A673 (cell line): ENCODE measurements around the gene SCG5.

Source experiments
- EZH2 ChIP-seq: fragments of 200-600 bp; sonication (generic); IDR thresholded peaks from 2 replicates; pipeline ENCODE4 v1.6.1; 2017; ENCODE audit warnings: borderline replicate concordance, low read depth, mild to moderate bottlenecking, mixed read lengths, antibody characterized with exemption, low read length; ENCODE audit not compliant: poor library complexity, severe bottlenecking
- TF ChIP-seq, protein P1 (sequence below): fragments of 300-800, 200-600 bp; sonication (generic); conservative IDR thresholded peaks from 2 replicates; pipeline ENCODE4 v1.5.1; 2017; ENCODE audit warnings: low read depth, mild to moderate bottlenecking, antibody characterized with exemption, low read length, moderate library complexity, mixed read lengths

DNA sequence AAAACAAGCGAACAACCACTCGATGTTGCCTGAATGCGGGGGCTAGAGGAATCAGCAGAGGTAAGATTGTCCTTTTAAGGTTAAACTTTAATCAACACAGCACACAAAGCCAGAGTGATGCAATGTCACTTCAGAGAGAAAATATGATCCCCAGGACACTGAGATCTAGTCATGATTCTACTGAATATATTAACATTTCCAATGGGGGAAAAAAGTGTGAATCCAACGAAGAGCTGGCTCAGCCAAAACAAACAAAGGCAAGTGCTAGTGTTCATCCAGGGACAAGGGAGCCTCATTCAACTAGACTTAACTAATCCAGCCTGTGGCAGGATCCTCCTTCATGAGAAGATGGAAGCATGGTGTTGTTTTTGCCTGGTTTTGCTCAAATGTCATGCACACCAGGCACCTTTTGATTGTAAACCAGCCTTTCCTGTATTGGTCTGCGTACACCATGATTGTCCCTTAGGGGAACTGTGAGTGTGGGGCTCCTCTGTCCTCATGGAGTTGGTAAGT, 35.8 kb downstream of the SCG5 start:
- no peak for TF ChIP-seq EZH2
- TF ChIP-seq, protein P1, sequence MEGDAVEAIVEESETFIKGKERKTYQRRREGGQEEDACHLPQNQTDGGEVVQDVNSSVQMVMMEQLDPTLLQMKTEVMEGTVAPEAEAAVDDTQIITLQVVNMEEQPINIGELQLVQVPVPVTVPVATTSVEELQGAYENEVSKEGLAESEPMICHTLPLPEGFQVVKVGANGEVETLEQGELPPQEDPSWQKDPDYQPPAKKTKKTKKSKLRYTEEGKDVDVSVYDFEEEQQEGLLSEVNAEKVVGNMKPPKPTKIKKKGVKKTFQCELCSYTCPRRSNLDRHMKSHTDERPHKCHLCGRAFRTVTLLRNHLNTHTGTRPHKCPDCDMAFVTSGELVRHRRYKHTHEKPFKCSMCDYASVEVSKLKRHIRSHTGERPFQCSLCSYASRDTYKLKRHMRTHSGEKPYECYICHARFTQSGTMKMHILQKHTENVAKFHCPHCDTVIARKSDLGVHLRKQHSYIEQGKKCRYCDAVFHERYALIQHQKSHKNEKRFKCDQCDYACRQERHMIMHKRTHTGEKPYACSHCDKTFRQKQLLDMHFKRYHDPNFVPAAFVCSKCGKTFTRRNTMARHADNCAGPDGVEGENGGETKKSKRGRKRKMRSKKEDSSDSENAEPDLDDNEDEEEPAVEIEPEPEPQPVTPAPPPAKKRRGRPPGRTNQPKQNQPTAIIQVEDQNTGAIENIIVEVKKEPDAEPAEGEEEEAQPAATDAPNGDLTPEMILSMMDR: no peak
